ENCODE data around the gene PSME3IP1. TPM values are rescaled to one million over a fixed set of nuclear protein-coding genes. Genes with fewer than 3 reads are reported as not detected.

The PSME3IP1 gene
- total and polyA plus RNA-seq, 2 of the 4 experiments (the other 2 are of a cell fraction) = 50.2 to 75.2 TPM

- Histone ChIP-seq H3K4me2 (ENCODE audit: low read depth, low read length) (no peak overlapping the region), H3K36me3 (ENCODE audit: control insufficient read depth, insufficient read depth, low read length) (peaks cover 21% of the 10 kb centered on the region)
Measured at GRCh38 chr16:57203451-57203850, 17.6 kb upstream of the PSME3IP1 start.

More at GRCh38 chr16:57203451-57203850, 17.6 kb upstream of the PSME3IP1 start:
- dilution Hi-C loops (cut with HindIII; ENCODE audit: low sequenced_read_pairs, unreplicated experiment) (no loop called here), intact Hi-C loops (cut with micrococcal nuclease) (no loop called here), in situ Hi-C loops (cut with MboI; ENCODE audit: low sequenced_read_pairs) (no loop called here)
- Histone ChIP-seq H3K14ac (replicated peaks; ENCODE audit: low read depth, low read length) (0 out of 2 replicates have a peak overlapping the region, but pooled peaks have one; percentile 60), H3K27me3 (ENCODE audit: control insufficient read depth, insufficient read depth, low read length) (no peaks in the 10 kb centered on the region), H3K9ac (ENCODE audit: low read depth, low read length) (no peak overlapping the region), H3K9me1 (ENCODE audit: insufficient read depth, low read length) (peaks cover 3% of the 10 kb centered on the region; the same call in 1 of the 2 replicates), H2AK5ac (ENCODE audit: low read depth, low read length) (no peak overlapping the region), H2BK15ac (ENCODE audit: low read depth, low read length) (no peak overlapping the region), H4K5ac (ENCODE audit: low read depth, low read length) (no peak overlapping the region), H4K8ac (ENCODE audit: low read depth in 2 of 2, low read length in 2 of 2) (no peak overlapping the region), H3K56ac (ENCODE audit: extremely low read depth, insufficient read depth, low read length) (no peak overlapping the region), H3K27ac (ENCODE audit: insufficient read depth, low read length) (no peak overlapping the region), H3K4me1 (ENCODE audit: control insufficient read depth, insufficient read depth, low read length) (no peaks in the 10 kb centered on the region), H3K9me3 (ENCODE audit: control insufficient read depth, insufficient read depth, low read length) (no peaks in the 10 kb centered on the region), H2AK9ac (replicated peaks; ENCODE audit: low read depth, low read length, poor library complexity) (no peak overlapping the region), H3K4ac (ENCODE audit: low read depth, low read length) (no peak overlapping the region), H3K23ac (ENCODE audit: low read depth, low read length) (no peak overlapping the region), H4K20me1 (ENCODE audit: insufficient read depth, low read length) (peaks cover 5% of the 10 kb centered on the region; the same call in 1 of the 2 replicates), H3K18ac (ENCODE audit: low read depth, low read length) (no peak overlapping the region), H2BK5ac (ENCODE audit: low read depth, low read length, poor library complexity, severe bottlenecking) (no peak overlapping the region), H4K91ac (ENCODE audit: insufficient read depth, low read depth, low read length) (no peak overlapping the region), H2BK20ac (ENCODE audit: low read depth, low read length) (no peak overlapping the region), H2AFZ (replicated peaks; ENCODE audit: low read length, poor library complexity) (no peak overlapping the region), H3K4me3 (ENCODE audit: insufficient read depth, low read depth, low read length) (no peak overlapping the region), H3K79me1 (ENCODE audit: low read depth in 1 of 2, low read length in 2 of 2) (peaks cover 18 to 38% of the 10 kb centered on the region in 2 experiments), H2BK120ac (ENCODE audit: low read depth, low read length) (no peak overlapping the region)
- WGBS, 2 experiments (ENCODE audit: extremely low coverage in 2 of 2, insufficient read length in 1 of 2) = no CpG with 5 or more reads among the region's 1 CpG
- CTCF ChIA-PET = no interaction called here
- BruUV-seq (replicated peaks) = no TSS peak
- no peak for ATAC-seq (ENCODE audit: low read depth)
- no peak for TF ChIP-seq POLR2A (IDR thresholded peaks at IDR 0.05; ENCODE audit: low read depth, low read length)
- TF ChIP-seq NFE2L2 (IDR thresholded peaks at IDR 0.05; ENCODE audit: low read depth, low read length) = no peak
- no peak for TF ChIP-seq CHD1 (IDR thresholded peaks at IDR 0.05; ENCODE audit: low read depth, low read length)
- no peak for TF ChIP-seq CEBPB (IDR thresholded peaks at IDR 0.05; ENCODE audit: low read depth, low read length)
- no peak for TF ChIP-seq BHLHE40 (IDR thresholded peaks at IDR 0.05; ENCODE audit: low read depth, low read length)
- no peak for TF ChIP-seq CTCF (conservative IDR thresholded peaks at IDR 0.05; ENCODE audit: low read depth, low read length)
- no peak for TF ChIP-seq RAD21 (IDR thresholded peaks at IDR 0.05; ENCODE audit: low read length)
- DNase-seq = no peak
- POLR2A ChIA-PET (ENCODE audit: unreplicated experiment) = no interaction called here
